Peyer's patch (tissue), 4 donors: Measurements from ENCODE around the gene ALDH7A1. TPM values are rescaled to one million over a fixed set of nuclear protein-coding genes. Genes with fewer than 3 reads are reported as not detected.

Source experiments
- DNase-seq, 3 donors: peaks; one replicate each; pipeline ENCODE4 v3.0.0-alpha.2; 2017 to 2019
- H3K27ac ChIP-seq, 4 donors: fragments of 200-600 bp; sonication (generic); one replicate each; pipeline ENCODE4 v1.5.1; 2016 to 2019
- H3K27me3 ChIP-seq, 2 donors: fragments of 200-600 bp; sonication (generic); one replicate each; pipeline ENCODE4 v1.5.1; 2019
- H3K36me3 ChIP-seq, 3 donors: fragments of 200-600 bp; sonication (generic); one replicate each; pipeline ENCODE4 v1.5.1; 2016 to 2019
- H3K4me1 ChIP-seq, 4 donors: fragments of 200-600 bp; sonication (generic); one replicate each; pipeline ENCODE4 v1.5.1; 2016 to 2019
- H3K4me3 ChIP-seq, 4 donors: fragments of 200-600 bp; sonication (generic); 1 replicate in 3 of 4; 2 replicates in 1 of 4; pipeline ENCODE4 v1.5.1; 2016 to 2019; ENCODE audit warnings: mild to moderate bottlenecking in 1 of 4
- H3K9me3 ChIP-seq, 4 donors: fragments of 200-600 bp; sonication (generic); one replicate each; pipeline ENCODE4 v1.5.1; 2016 to 2019; ENCODE audit warnings: mild to moderate bottlenecking in 1 of 4
- POLR2A ChIP-seq, 2 donors: fragments of 450-650 bp; IDR thresholded peaks; one replicate each; pipeline ENCODE4 v1.5.1; 2017; ENCODE audit warnings: antibody characterized with exemption in 2 of 2, mild to moderate bottlenecking in 2 of 2, moderate library complexity in 2 of 2
- total RNA-seq, 4 donors: library from RNA; depleted of rRNA; stranded (reverse); fragments of >200 nt; gene quantifications; one replicate each; pipeline ENCODE4 v1.1.0, GENCODE V29; 2016
- TF ChIP-seq, protein P1 (sequence below), 6 experiments: fragments of 450-650 bp in 4 of 6; fragments of 200-600 bp in 2 of 6; sonication (generic) in 1 of 6; IDR thresholded peaks; one replicate each; pipeline ENCODE4 v1.5.1; 2017 to 2019; ENCODE audit warnings: antibody characterized with exemption in 6 of 6, mild to moderate bottlenecking in 3 of 6, moderate library complexity in 1 of 6

Gene ALDH7A1
- total RNA-seq, 4 donors from 2014 or later: 19.4 to 25.7 (median 22.0) TPM

GRCh38 chr5:126512451-126512850, 82.6 kb downstream of the ALDH7A1 start:
- peak overlapping the region in 2 of 4 donors; percentile 53 to 54 for H3K27ac ChIP-seq
- DNase-seq: no peak
- no peaks in the 10 kb centered on the region for H3K9me3 ChIP-seq
- no peak overlapping the region for H3K4me3 ChIP-seq
- H3K36me3 ChIP-seq: no peaks in the 10 kb centered on the region
- TF ChIP-seq, protein P1, sequence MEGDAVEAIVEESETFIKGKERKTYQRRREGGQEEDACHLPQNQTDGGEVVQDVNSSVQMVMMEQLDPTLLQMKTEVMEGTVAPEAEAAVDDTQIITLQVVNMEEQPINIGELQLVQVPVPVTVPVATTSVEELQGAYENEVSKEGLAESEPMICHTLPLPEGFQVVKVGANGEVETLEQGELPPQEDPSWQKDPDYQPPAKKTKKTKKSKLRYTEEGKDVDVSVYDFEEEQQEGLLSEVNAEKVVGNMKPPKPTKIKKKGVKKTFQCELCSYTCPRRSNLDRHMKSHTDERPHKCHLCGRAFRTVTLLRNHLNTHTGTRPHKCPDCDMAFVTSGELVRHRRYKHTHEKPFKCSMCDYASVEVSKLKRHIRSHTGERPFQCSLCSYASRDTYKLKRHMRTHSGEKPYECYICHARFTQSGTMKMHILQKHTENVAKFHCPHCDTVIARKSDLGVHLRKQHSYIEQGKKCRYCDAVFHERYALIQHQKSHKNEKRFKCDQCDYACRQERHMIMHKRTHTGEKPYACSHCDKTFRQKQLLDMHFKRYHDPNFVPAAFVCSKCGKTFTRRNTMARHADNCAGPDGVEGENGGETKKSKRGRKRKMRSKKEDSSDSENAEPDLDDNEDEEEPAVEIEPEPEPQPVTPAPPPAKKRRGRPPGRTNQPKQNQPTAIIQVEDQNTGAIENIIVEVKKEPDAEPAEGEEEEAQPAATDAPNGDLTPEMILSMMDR (IDR thresholded peaks at IDR 0.05): no peak
- TF ChIP-seq POLR2A (IDR thresholded peaks at IDR 0.05): no peak
- no peaks in the 10 kb centered on the region for H3K27me3 ChIP-seq
- peaks cover 0 to 7% (median 3%) of the 10 kb centered on the region in 4 donors for H3K4me1 ChIP-seq

DNA sequence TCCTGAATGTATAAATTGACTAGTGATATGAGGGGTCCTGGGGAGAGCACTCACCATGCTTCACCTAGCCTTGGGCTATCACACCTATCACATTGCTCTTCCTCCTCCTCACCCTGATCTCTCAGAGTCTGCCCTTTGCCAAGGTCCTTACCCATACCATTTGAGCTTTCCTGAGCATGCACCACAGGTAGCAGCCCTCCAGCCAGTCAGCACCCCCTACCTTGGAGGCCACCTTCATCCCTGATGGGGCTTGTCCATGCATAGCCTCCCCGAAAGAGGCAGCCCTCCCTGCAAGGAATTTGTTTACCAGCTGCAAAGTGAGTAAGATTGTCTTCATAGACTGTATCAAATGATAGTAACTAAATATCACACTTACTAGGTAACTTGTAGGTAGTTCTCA, 83.1 kb downstream of the ALDH7A1 start:
- Histone ChIP-seq H3K4me1 (peaks cover 0 to 7% (median 3%) of the 10 kb centered on the region in 4 donors), H3K27me3 (no peaks in the 10 kb centered on the region), H3K4me3 (no peak overlapping the region), H3K9me3 (no peaks in the 10 kb centered on the region), H3K36me3 (no peaks in the 10 kb centered on the region), H3K27ac (peak overlapping the region in 1 of 4 donors; percentile 54)
- DNase-seq: no peak
- no peak for TF ChIP-seq POLR2A (IDR thresholded peaks at IDR 0.05)
- TF ChIP-seq, protein P1 (IDR thresholded peaks at IDR 0.05): no peak

DNA sequence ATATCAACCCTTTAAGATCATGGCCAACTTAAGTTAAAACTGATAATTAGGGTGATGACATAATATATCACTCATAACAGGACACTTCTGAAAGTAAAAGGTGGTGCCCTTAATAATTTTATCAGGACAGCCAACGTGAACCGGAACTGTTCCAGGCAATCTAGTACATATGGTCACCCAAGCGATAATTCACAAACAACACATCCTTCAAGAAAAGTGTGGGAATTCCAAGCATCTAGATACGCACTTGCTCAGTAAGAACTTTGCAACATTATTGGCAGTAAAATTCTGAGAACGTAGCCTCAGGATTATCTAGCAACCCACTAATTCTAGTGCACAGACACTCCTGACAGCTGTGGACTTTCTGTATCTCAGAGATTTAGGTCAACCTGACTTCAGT, 85.7 kb downstream of the ALDH7A1 start:
- Histone ChIP-seq H3K27ac (peak overlapping the region; percentile 51 to 82 (median 73)), H3K4me3 (no peak overlapping the region), H3K36me3 (no peaks in the 10 kb centered on the region), H3K4me1 (peaks cover 0 to 7% (median 3%) of the 10 kb centered on the region in 4 donors), H3K9me3 (no peaks in the 10 kb centered on the region), H3K27me3 (no peaks in the 10 kb centered on the region)
- DNase-seq: no peak
- TF ChIP-seq POLR2A (IDR thresholded peaks at IDR 0.05): no peak
- TF ChIP-seq, protein P1 (IDR thresholded peaks at IDR 0.05): no peak

GRCh38 chr5:126508962-126509279, 86.1 kb downstream of the ALDH7A1 start:
- Histone ChIP-seq H3K4me1 (peaks cover 0 to 7% (median 3%) of the 10 kb centered on the region in 4 donors), H3K36me3 (no peaks in the 10 kb centered on the region), H3K4me3 (no peak overlapping the region), H3K27me3 (no peaks in the 10 kb centered on the region), H3K9me3 (no peaks in the 10 kb centered on the region), H3K27ac (peak overlapping the region; percentile 64 to 82 (median 78))
- no peak for TF ChIP-seq POLR2A (IDR thresholded peaks at IDR 0.05)
- TF ChIP-seq, protein P1 (IDR thresholded peaks at IDR 0.05): no peak
- peak in 2 of 3 donors; percentile 42 to 74 for DNase-seq

DNA sequence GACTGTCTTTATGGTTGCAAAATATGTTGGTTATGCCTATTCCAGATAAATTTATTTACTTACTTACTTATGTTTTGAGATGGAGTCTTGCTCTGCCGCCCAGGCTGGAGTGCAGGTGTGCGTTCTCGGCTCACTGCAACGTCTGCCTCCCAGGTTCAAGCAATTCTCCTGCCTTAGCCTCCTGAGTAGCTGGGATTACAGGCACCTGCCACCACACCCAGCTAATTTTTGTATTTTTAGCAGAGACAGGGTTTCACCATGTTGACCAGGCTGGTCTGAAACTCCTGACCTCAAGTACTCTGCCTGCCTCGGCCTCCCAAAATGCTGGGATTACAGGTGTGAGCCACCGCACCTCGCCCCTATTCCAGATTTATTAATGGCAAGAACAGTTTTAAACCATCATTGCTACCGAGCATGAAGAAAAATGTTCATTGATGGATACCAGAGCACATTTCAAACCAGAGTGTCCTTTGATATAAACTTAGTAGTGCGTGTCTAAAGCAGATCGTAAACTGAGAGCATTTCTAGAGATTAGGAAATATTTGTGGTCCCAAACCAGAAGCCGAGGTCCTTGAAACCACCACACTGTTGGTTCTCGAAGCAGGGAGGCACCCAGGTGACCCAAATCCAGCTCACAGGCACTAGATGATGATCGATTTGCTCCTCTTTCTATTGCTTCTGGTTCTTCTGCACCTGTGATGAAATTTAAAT, 86.6 kb downstream of the ALDH7A1 start:
- H3K36me3 ChIP-seq: no peaks in the 10 kb centered on the region
- peak overlapping the region; percentile 61 to 82 (median 78) for H3K27ac ChIP-seq
- TF ChIP-seq POLR2A (IDR thresholded peaks at IDR 0.05): no peak
- TF ChIP-seq, protein P1 (IDR thresholded peaks at IDR 0.05): no peak
- DNase-seq: no peak
- H3K4me1 ChIP-seq: peaks cover 0 to 7% (median 3%) of the 10 kb centered on the region in 4 donors
- peak overlapping the region in 1 of 4 donors; percentile 5 for H3K4me3 ChIP-seq
- H3K27me3 ChIP-seq: no peaks in the 10 kb centered on the region
- H3K9me3 ChIP-seq: no peaks in the 10 kb centered on the region
